K562 (cell line): ENCODE data around the gene SETD1B. TPM values are rescaled to one million over a fixed set of nuclear protein-coding genes. Genes with fewer than 3 reads are reported as not detected.

Experiments
- ARID3B ChIP-seq: fragments of 250-450 bp; sonication (Bioruptor Pico); IDR thresholded peaks from 2 replicates; pipeline ENCODE4 v1.4.0; 2020; ENCODE audit warnings: borderline replicate concordance
- CBX3 ChIP-seq, 2 experiments: IDR thresholded peaks; 1 replicate in 1 of 2; 2 replicates in 1 of 2; pipeline ENCODE4 v1.6.1; 2012; ENCODE audit warnings: inconsistent platforms in 2 of 2, low read length in 2 of 2, borderline replicate concordance in 1 of 2, control low read depth in 1 of 2
- CLOCK ChIP-seq: fragments of 250-450 bp; sonication (Bioruptor Pico); IDR thresholded peaks from 2 replicates; pipeline ENCODE4 v1.4.0; 2020; ENCODE audit warnings: mild to moderate bottlenecking, moderate library complexity, borderline replicate concordance
- FOXM1 ChIP-seq, 2 experiments: fragments of 450-650 bp in 1 of 2; sonication (generic) in 1 of 2; formaldehyde crosslinking in 1 of 2; IDR thresholded peaks; 2 replicates each; pipeline versions ENCODE4 v1.6.1 to v1.9.0; 2017 to 2022; ENCODE audit warnings: low read depth in 2 of 2, mild to moderate bottlenecking in 2 of 2, missing genetic modification reagents in 1 of 2, moderate library complexity in 1 of 2
- HCFC1 ChIP-seq: IDR thresholded peaks from 2 replicates; pipeline ENCODE4 v1.6.1; 2012; ENCODE audit warnings: low read depth, low read length, improper control_type of control experiment
- KLF13 ChIP-seq: fragments of 450-650 bp; IDR thresholded peaks from 2 replicates; pipeline ENCODE4 v1.6.1; 2016; ENCODE audit warnings: missing genetic modification characterization, low read depth, mild to moderate bottlenecking, missing compliant biosample characterization, moderate library complexity, borderline replicate concordance
- NR2C1 ChIP-seq, 2 experiments: fragments of 450-650 bp; IDR thresholded peaks; 2 replicates each; pipeline ENCODE4 v1.6.1; 2017; ENCODE audit warnings: mild to moderate bottlenecking in 2 of 2, antibody characterized with exemption in 1 of 2, inconsistent platforms in 1 of 2, missing compliant biosample characterization in 1 of 2, missing genetic modification characterization in 1 of 2
- NR2C2 ChIP-seq, 2 experiments: fragments of 200-800 bp in 1 of 2; sonication (Bioruptor generic) in 1 of 2; sonication (generic) in 1 of 2; formaldehyde crosslinking in 1 of 2; IDR thresholded peaks; 2 replicates each; pipeline versions ENCODE4 v1.6.1 to v1.8.0; 2016 to 2022; ENCODE audit warnings: mild to moderate bottlenecking in 1 of 2, missing compliant biosample characterization in 1 of 2, missing genetic modification characterization in 1 of 2, missing genetic modification reagents in 1 of 2
- PHB ChIP-seq: fragments of 250-450 bp; sonication (Bioruptor Pico); IDR thresholded peaks from 2 replicates; pipeline ENCODE4 v1.5.0; 2021
- RBBP5 ChIP-seq: fragments of 200-600 bp; sonication (generic); IDR thresholded peaks from 2 replicates; pipeline ENCODE4 v1.6.1; 2012; ENCODE audit warnings: borderline replicate concordance, mild to moderate bottlenecking, low read length, control low read depth, inconsistent platforms; ENCODE audit not compliant: insufficient read depth, poor library complexity, severe bottlenecking
- SUPT5H ChIP-seq: fragments of 450-650 bp; IDR thresholded peaks from 2 replicates; pipeline ENCODE4 v1.6.1; 2016
- ZNF146 ChIP-seq: IDR thresholded peaks from one replicate; pipeline ENCODE4 v1.6.1; 2018; ENCODE audit warnings: missing compliant biosample characterization; ENCODE audit not compliant: unreplicated experiment
- ZNF184 ChIP-seq: sonication (generic); formaldehyde crosslinking; IDR thresholded peaks from 2 replicates; pipeline ENCODE4 v1.5.0; 2020; ENCODE audit warnings: missing genetic modification reagents
- polyA plus RNA-seq, 8 experiments: library from polyadenylated mRNA; depleted of rRNA in 4 of 8; stranded (reverse) in 5 of 8; unstranded in 3 of 8; fragments of >200 nt; fragmentation: Nextera tagmentation in 2 of 8; fragmentation: Illumina TruSeq in 1 of 8; extraction: Ambion mirVana in 2 of 8; extraction: Trizol in 1 of 8; gene quantifications; 2 replicates each; pipeline versions ENCODE4 v1.2.1 to v1.2.3, GENCODE V29; 2011 to 2014; ENCODE audit warnings: inconsistent platforms in 1 of 8, missing spikeins in 1 of 8
- total RNA-seq, 7 experiments: library from RNA; depleted of rRNA in 6 of 7; stranded (reverse); fragments of >200 nt in 6 of 7; fragmentation: Illumina TruSeq in 2 of 7; extraction: Trizol in 2 of 7; gene quantifications; 2 replicates each; pipeline versions ENCODE4 v1.2.1 to v1.2.3, GENCODE V29; 2011 to 2021; ENCODE audit warnings: low replicate concordance in 1 of 7
- TF ChIP-seq, protein P1 (sequence below): fragments of 250-450 bp; sonication (Bioruptor Pico); IDR thresholded peaks from 2 replicates; pipeline ENCODE4 v1.9.0; 2021; ENCODE audit warnings: mild to moderate bottlenecking, inconsistent platforms

SETD1B gene
- total and polyA plus RNA-seq, 9 of the 15 experiments (the other 6 are each of a cell fraction or from before 2014, with no cell fraction given): 0.48 to 26.6 (median 2.3) TPM

DNA sequence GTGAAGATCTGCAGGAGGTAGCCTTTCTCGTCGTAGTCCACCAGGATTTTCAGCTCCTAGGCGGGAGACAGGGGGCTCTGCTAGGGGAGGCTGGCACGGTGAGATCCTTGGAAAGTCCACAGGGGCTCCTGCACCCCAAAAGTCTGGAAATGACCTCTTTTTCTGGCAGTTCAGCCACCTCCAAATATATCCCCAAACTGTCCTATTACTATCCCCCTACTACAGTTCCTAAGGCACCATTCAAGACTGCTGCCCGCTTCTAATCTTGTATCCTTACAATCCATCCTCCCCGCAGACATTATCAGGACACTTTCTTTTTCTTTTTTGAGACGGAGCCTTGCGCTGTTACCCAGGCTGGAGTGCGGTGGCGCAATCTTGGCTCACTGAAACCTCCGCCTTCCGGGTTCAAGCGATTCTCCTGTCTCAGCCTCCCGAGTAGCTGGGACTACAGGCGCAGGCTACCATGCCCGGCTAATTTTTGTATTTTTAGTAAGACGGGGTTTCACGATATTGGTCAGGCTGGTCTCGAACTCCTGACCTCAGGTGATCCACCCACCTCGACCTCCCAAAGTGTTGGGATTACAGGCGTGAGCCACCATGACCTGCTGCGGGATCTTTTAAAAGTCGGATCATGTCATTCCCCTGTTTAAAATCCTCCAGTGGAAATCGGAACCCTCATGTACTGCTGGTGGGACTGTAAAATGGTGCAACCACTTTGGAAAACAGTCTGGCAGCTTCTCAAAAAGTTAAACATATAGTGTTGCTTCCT lies 36.4 kb downstream of the SETD1B start (continued):
- TF ChIP-seq ARID3B (CRISPR knock-in tag) (no peak), KLF13 (no peak), PHB (CRISPR knock-in tag) (0 out of 2 replicates have a peak, but pooled peaks have one; percentile 68), CBX3 (IDR thresholded peaks at IDR 0.05; ENCODE audit: borderline replicate concordance in 1 of 2, low read length in 2 of 2) (no peak), HCFC1 (no peak), NR2C1 (IDR thresholded peaks at IDR 0.05) (no peak), NR2C1 (tag; IDR thresholded peaks at IDR 0.05) (peak; percentile 41; the same call in 1 of the 2 replicates), SUPT5H (0 out of 2 replicates have a peak, but pooled peaks have one; percentile 2), ZNF146 (no peak), NR2C2 (CRISPR knock-in tag; IDR thresholded peaks at IDR 0.05) (no peak), NR2C2 (tag; IDR thresholded peaks at IDR 0.05) (peak; percentile 32; the same call in 1 of the 2 replicates), ZNF184 (CRISPR knock-in tag) (no peak), CLOCK (no peak), FOXM1 (IDR thresholded peaks at IDR 0.05; ENCODE audit: low read depth) (0 out of 2 replicates have a peak, but pooled peaks have one; percentile 6), FOXM1 (CRISPR knock-in tag; IDR thresholded peaks at IDR 0.05; ENCODE audit: low read depth) (no peak), RBBP5 (no peak)
- TF ChIP-seq, protein P1, sequence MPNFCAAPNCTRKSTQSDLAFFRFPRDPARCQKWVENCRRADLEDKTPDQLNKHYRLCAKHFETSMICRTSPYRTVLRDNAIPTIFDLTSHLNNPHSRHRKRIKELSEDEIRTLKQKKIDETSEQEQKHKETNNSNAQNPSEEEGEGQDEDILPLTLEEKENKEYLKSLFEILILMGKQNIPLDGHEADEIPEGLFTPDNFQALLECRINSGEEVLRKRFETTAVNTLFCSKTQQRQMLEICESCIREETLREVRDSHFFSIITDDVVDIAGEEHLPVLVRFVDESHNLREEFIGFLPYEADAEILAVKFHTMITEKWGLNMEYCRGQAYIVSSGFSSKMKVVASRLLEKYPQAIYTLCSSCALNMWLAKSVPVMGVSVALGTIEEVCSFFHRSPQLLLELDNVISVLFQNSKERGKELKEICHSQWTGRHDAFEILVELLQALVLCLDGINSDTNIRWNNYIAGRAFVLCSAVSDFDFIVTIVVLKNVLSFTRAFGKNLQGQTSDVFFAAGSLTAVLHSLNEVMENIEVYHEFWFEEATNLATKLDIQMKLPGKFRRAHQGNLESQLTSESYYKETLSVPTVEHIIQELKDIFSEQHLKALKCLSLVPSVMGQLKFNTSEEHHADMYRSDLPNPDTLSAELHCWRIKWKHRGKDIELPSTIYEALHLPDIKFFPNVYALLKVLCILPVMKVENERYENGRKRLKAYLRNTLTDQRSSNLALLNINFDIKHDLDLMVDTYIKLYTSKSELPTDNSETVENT: no peak
